Measurements from ENCODE around the gene HS6ST1. TPM values are rescaled to one million over a fixed set of nuclear protein-coding genes. Genes with fewer than 3 reads are reported as not detected.

HS6ST1 gene
- total RNA-seq, 2 donors from 2014 or later: 21.8 to 32.4 TPM

- ATAC-seq (ENCODE audit: insufficient number of reproducible peaks, low FRiP score, low read depth) (no peak), DNase-seq (ENCODE audit: low spot score) (no peak)
- no peaks in the 10 kb centered on the region for H3K27me3 ChIP-seq (replicated peaks; ENCODE audit: insufficient read depth)
- no peaks in the 10 kb centered on the region for H3K36me3 ChIP-seq
- no peaks in the 10 kb centered on the region for H3K9me3 ChIP-seq
- H3K4me3 ChIP-seq: no peak overlapping the region
- H3K4me1 ChIP-seq (ENCODE audit: control insufficient read depth in 1 of 2, low read depth in 2 of 2): no peaks in the 10 kb centered on the region
- H3K27ac ChIP-seq: no peak overlapping the region
- TF ChIP-seq CTCF (IDR thresholded peaks at IDR 0.05): no peak
Measured at GRCh38 chr2:128354726-128355470, 36.2 kb upstream of the HS6ST1 start.

GRCh38 chr2:128354161-128354560, 35.5 kb upstream of the HS6ST1 start:
- DNase-seq (ENCODE audit: low spot score) (no peak), ATAC-seq (ENCODE audit: insufficient number of reproducible peaks, low FRiP score, low read depth) (no peak)
- TF ChIP-seq CTCF (IDR thresholded peaks at IDR 0.05): no peak
- Histone ChIP-seq H3K36me3 (no peaks in the 10 kb centered on the region), H3K27ac (no peak overlapping the region), H3K27me3 (replicated peaks; ENCODE audit: insufficient read depth) (no peaks in the 10 kb centered on the region), H3K4me1 (ENCODE audit: control insufficient read depth in 1 of 2, low read depth in 2 of 2) (peaks cover 0 to 1% of the 10 kb centered on the region in 2 donors), H3K9me3 (no peaks in the 10 kb centered on the region), H3K4me3 (no peak overlapping the region)

GRCh38 chr2:128350736-128351135, 32.1 kb upstream of the HS6ST1 start:
- Histone ChIP-seq H3K27me3 (replicated peaks; ENCODE audit: insufficient read depth) (no peaks in the 10 kb centered on the region), H3K4me1 (ENCODE audit: control insufficient read depth in 1 of 2, low read depth in 2 of 2) (peaks cover 13 to 22% of the 10 kb centered on the region in 2 donors), H3K36me3 (no peaks in the 10 kb centered on the region), H3K4me3 (no peak overlapping the region), H3K9me3 (no peaks in the 10 kb centered on the region), H3K27ac (no peak overlapping the region)
- DNase-seq (ENCODE audit: low spot score) (no peak), ATAC-seq (ENCODE audit: insufficient number of reproducible peaks, low FRiP score, low read depth) (no peak)
- TF ChIP-seq CTCF (IDR thresholded peaks at IDR 0.05): no peak

- H3K27me3 ChIP-seq (replicated peaks; ENCODE audit: insufficient read depth): no peaks in the 10 kb centered on the region
- ATAC-seq (ENCODE audit: insufficient number of reproducible peaks, low FRiP score, low read depth) (no peak), DNase-seq (ENCODE audit: low spot score) (no peak)
- no peaks in the 10 kb centered on the region for H3K9me3 ChIP-seq
- peaks cover 13 to 22% of the 10 kb centered on the region in 2 donors for H3K4me1 ChIP-seq (ENCODE audit: control insufficient read depth in 1 of 2, low read depth in 2 of 2)
- peak overlapping the region; percentile 47 to 58 for H3K27ac ChIP-seq
- no peak overlapping the region for H3K4me3 ChIP-seq
- TF ChIP-seq CTCF (IDR thresholded peaks at IDR 0.05): no peak
- H3K36me3 ChIP-seq: no peaks in the 10 kb centered on the region
Measured at GRCh38 chr2:128348701-128349100, 30.0 kb upstream of the HS6ST1 start.

GRCh38 chr2:128347701-128348539, 29.3 kb upstream of the HS6ST1 start:
- Histone ChIP-seq H3K27me3 (replicated peaks; ENCODE audit: insufficient read depth) (no peaks in the 10 kb centered on the region), H3K27ac (peak overlapping the region; percentile 47 to 58), H3K4me1 (ENCODE audit: control insufficient read depth in 1 of 2, low read depth in 2 of 2) (peaks cover 13 to 22% of the 10 kb centered on the region in 2 donors), H3K9me3 (no peaks in the 10 kb centered on the region), H3K36me3 (no peaks in the 10 kb centered on the region), H3K4me3 (no peak overlapping the region)
- peak; percentile 84 for ATAC-seq (ENCODE audit: insufficient number of reproducible peaks, low FRiP score, low read depth)
- no peak for TF ChIP-seq CTCF (IDR thresholded peaks at IDR 0.05)
- DNase-seq (ENCODE audit: low spot score): no peak
